ENCODE data around the gene SLC6A9.

The SLC6A9 gene

DNA sequence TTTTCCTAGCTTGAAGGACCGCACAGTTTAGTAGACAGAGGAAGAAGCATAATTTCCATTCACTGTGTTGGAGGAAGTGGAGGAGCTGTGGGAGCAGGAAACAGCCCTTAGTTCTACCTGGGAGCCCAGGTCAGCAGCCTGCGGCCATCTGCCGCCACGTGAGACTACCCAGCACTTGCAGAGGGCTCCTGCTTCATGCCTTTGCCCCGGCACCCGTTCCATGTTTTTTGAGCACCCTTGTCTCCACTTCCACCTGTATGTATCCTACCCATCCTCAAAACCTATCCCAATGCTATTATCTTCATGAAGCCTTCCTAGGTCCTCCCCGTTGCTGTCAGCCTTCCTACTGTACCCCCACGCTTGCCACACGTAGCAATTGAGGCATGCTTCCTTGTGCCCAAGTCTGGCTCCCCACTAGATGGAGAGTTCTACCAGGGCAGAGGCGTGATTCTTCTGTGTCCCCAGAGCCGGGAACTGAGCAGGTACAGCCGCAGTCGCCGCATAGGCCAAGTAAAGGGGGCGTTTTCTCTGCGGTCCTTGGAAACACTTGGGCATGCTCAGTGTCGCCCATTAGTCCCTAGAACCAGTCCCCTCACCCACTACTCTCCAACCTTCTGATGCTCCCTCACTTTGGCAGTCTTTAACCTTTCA is 1.9 kb downstream of the SLC6A9 start:
- DNase-seq (ENCODE audit: extremely low read depth, low read depth), result no peak
- TF ChIP-seq CTCF (IDR thresholded peaks at IDR 0.05; ENCODE audit: low read depth, low read length), result no peak

DNA sequence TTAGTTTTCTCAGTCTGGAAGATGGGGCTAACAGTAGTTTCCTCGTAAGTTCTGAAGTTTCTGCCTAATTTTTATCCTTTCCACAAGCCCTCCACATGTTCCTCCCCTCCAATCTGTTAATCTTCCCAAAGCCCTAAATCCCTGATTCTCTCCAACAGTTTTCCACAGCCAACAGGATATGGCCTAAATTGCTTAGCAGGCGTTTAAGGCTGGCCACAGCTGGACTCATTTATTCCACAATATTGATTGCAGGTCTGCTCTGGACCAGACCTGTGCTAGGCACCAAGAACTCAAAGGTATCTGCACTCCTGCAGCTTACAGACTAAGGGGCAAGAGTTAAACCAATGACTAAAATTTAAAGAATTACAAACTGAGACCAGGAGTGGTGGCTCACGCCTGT is 3.9 kb downstream of the SLC6A9 start:
- DNase-seq (ENCODE audit: extremely low read depth, low read depth), result no peak
- TF ChIP-seq CTCF (IDR thresholded peaks at IDR 0.05; ENCODE audit: low read depth, low read length), result no peak

GRCh38 chr1:44025816-44026215 is 5.4 kb downstream of the SLC6A9 start:
- no peak for DNase-seq (ENCODE audit: extremely low read depth, low read depth)
- no peak for TF ChIP-seq CTCF (IDR thresholded peaks at IDR 0.05; ENCODE audit: low read depth, low read length)

DNA sequence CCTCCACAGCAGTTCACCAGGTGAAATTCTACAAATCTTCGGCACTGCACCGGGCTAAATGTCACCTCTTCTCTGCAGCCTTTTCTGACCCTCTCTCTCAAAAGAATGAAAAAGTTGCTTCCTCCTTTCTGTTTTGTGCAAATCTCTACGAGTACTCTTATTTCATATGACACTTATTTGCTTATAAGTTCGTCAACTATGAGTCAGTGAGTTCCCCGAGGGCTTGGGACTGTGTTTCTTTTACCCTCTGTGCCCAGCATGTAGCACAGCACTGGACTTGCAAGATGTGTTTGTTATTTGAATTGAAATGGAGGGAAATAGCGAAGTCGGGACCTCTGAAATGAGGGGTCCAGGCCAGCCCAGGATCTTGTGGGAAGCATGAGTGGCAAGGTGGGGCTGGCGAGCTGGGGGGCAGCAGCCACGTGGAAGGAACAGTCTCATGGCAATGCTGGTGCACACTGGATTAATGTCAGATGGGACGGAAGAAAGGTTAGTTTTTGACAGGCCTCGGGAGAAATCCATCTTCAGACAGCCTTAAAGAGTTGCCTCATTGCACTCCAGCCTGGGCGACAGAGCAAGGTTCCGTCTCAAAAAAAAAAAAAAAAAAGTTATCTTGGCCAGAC is 6.2 kb downstream of the SLC6A9 start:
- no peak for DNase-seq (ENCODE audit: extremely low read depth, low read depth)
- TF ChIP-seq CTCF (IDR thresholded peaks at IDR 0.05; ENCODE audit: low read depth, low read length), result no peak

- no peak for TF ChIP-seq CTCF (IDR thresholded peaks at IDR 0.05; ENCODE audit: low read depth, low read length)
- DNase-seq (ENCODE audit: extremely low read depth, low read depth), result no peak
Observed at GRCh38 chr1:44024031-44024902, 7.0 kb downstream of the SLC6A9 start.

DNA sequence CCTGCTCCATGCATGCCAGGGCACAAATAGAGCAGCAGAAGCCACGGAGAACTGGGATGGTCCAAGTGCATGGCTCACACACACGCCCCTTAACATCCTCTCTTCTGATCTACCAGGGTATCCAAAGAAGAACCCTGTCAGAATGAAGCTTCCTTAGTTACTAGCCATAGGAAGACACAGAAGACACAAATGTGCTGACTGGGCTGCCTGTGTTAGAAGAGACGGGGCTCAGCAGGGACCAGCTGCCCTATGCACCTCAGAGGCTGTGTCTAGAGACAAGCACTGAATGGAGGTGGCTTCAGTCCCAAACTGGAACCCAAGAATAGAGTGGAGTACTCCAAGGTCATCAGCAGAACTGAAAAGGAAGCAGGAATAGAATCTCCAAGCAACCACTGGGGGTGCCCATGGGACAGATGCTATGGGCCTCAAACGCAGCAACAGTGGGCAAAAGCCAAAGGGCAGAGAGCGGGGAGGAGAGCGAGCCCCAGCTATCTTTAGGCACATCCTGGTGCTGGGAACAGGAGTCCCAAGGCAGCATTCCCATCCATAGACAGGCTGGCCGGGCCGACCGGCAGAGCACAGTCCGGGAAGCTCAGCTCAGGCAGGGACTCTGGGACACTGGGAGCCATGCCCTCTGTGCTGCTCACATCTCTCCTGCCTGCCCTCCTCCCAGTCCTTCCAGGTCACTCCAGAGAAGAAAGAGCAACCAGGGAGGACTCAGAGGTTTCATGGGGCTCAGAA is 9.5 kb downstream of the SLC6A9 start:
- DNase-seq (ENCODE audit: extremely low read depth, low read depth), result no peak
- no peak for TF ChIP-seq CTCF (IDR thresholded peaks at IDR 0.05; ENCODE audit: low read depth, low read length)
